Gastroesophageal sphincter (tissue), 3 donors: ENCODE results near the gene EPHB1.

ENCODE experiments used
- EP300 ChIP-seq: sonication (generic); formaldehyde crosslinking; IDR thresholded peaks from one replicate; pipeline ENCODE4 v1.6.1; 2017; ENCODE audit warnings: antibody characterized with exemption, mild to moderate bottlenecking
- POLR2A ChIP-seq, 2 donors: fragments of 450-650 bp; IDR thresholded peaks; one replicate each; pipeline ENCODE4 v1.6.1; 2017; ENCODE audit warnings: antibody characterized with exemption in 2 of 2, mild to moderate bottlenecking in 2 of 2, moderate library complexity in 1 of 2
- POLR2AphosphoS5 ChIP-seq: sonication (generic); formaldehyde crosslinking; IDR thresholded peaks from one replicate; pipeline ENCODE4 v1.6.1; 2017; ENCODE audit warnings: antibody characterized with exemption
- TF ChIP-seq, protein P1 (sequence below), 4 experiments: fragments of 200-600 bp in 2 of 4; fragments of 450-650 bp in 2 of 4; sonication (generic) in 1 of 4; IDR thresholded peaks; one replicate each; pipeline ENCODE4 v1.5.1; 2017 to 2019; ENCODE audit warnings: antibody characterized with exemption in 4 of 4, mild to moderate bottlenecking in 2 of 4, moderate library complexity in 2 of 4

DNA sequence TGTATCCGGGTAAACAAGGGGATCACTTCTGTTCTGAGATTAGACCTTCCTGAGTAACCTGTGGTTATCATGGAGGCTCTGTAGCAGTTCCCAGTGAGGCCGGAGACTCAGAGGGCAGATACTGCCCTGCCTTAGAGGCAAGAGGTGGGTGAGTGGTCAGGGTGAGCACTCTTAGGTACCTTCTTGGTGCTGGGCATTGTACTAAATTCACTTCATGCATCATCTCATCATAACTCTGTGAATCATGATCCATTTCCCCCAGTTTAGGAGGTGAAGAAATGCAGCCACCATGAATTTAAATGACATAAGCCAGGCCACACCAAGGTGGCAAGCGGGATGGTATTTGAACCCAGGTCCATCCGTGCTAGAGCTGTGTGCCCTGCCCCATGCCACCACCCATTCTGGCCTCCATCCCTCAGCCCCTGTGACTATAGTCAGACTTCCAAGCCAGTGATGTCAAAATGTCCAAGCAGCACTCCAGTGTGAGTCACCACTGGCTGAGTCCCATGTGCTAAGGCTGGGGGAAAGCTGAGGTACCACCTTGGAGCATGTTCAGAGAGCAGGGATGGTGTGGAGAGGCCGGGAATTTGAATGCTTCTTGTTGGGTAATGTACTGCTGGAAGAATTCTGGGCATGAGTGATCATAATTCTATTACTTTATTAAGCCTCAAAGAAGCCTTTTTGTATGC, 88.8 kb downstream of the EPHB1 start:
- TF ChIP-seq EP300, result no peak
- no peak for TF ChIP-seq POLR2A (IDR thresholded peaks at IDR 0.05)
- TF ChIP-seq POLR2AphosphoS5, result no peak
- TF ChIP-seq, protein P1, sequence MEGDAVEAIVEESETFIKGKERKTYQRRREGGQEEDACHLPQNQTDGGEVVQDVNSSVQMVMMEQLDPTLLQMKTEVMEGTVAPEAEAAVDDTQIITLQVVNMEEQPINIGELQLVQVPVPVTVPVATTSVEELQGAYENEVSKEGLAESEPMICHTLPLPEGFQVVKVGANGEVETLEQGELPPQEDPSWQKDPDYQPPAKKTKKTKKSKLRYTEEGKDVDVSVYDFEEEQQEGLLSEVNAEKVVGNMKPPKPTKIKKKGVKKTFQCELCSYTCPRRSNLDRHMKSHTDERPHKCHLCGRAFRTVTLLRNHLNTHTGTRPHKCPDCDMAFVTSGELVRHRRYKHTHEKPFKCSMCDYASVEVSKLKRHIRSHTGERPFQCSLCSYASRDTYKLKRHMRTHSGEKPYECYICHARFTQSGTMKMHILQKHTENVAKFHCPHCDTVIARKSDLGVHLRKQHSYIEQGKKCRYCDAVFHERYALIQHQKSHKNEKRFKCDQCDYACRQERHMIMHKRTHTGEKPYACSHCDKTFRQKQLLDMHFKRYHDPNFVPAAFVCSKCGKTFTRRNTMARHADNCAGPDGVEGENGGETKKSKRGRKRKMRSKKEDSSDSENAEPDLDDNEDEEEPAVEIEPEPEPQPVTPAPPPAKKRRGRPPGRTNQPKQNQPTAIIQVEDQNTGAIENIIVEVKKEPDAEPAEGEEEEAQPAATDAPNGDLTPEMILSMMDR (IDR thresholded peaks at IDR 0.05), result no peak
